Uterus (tissue), 4 donors: Measurements from ENCODE around the gene RBFOX2. TPM values are rescaled to one million over a fixed set of nuclear protein-coding genes. Genes with fewer than 3 reads are reported as not detected.

Source experiments
- DNase-seq, 2 donors: peaks; one replicate each; pipeline ENCODE4 v3.0.0-alpha.2; 2019 to 2020
- H3K27ac ChIP-seq, 2 donors: fragments of 200-600 bp; sonication (generic); 1 replicate in 1 of 2; 2 replicates in 1 of 2; pipeline ENCODE4 v1.5.1; 2016 to 2018
- H3K27me3 ChIP-seq, 2 donors: fragments of 200-600 bp; sonication (generic); one replicate each; pipeline ENCODE4 v1.5.1; 2018 to 2019; ENCODE audit warnings: control low read depth in 1 of 2
- H3K36me3 ChIP-seq, 2 donors: fragments of 200-600 bp; sonication (generic); one replicate each; pipeline ENCODE4 v1.5.1; 2019; ENCODE audit warnings: control low read depth in 1 of 2
- H3K4me1 ChIP-seq, 2 donors: fragments of 200-600 bp; sonication (generic); one replicate each; pipeline ENCODE4 v1.5.1; 2018 to 2019; ENCODE audit warnings: control low read depth in 1 of 2
- H3K4me3 ChIP-seq, 2 donors: fragments of 200-600 bp; sonication (generic); 1 replicate in 1 of 2; 2 replicates in 1 of 2; pipeline ENCODE4 v1.5.1; 2018 to 2019; ENCODE audit warnings: mild to moderate bottlenecking in 1 of 2
- H3K9me3 ChIP-seq, 2 donors: fragments of 200-600 bp; sonication (generic); one replicate each; pipeline ENCODE4 v1.5.1; 2019; ENCODE audit warnings: control low read depth in 1 of 2
- POLR2A ChIP-seq, 2 donors: fragments of 450-650 bp; IDR thresholded peaks; one replicate each; pipeline ENCODE4 v1.6.1; 2016; ENCODE audit warnings: antibody characterized with exemption in 2 of 2, mild to moderate bottlenecking in 1 of 2, moderate library complexity in 1 of 2
- intact Hi-C: fragments of 100-400 bp; cut with DNase I; formaldehyde crosslinking; loops from one replicate; pipeline ENCODE4 v1.15.1; 2023; ENCODE audit warnings: low total_unique reads
- total RNA-seq, 4 donors: library from RNA; depleted of rRNA in 3 of 4; stranded (reverse); fragments of >200 nt in 3 of 4; gene quantifications; one replicate each; pipeline versions ENCODE4 v1.1.0 to v1.2.4, GENCODE V29; 2014 to 2023
- TF ChIP-seq, protein P1 (sequence below), 4 experiments: fragments of 200-600 bp in 2 of 4; fragments of 450-650 bp in 2 of 4; sonication (generic) in 2 of 4; IDR thresholded peaks; one replicate each; pipeline ENCODE4 v1.5.1; 2016 to 2019; ENCODE audit warnings: antibody characterized with exemption in 4 of 4, mild to moderate bottlenecking in 2 of 4, moderate library complexity in 1 of 4
- donor health status: DM: yes; HTN: yes; CAD: no.

The RBFOX2 gene
- total RNA-seq, 4 donors from 2014 or later, result 81.0 to 311 (median 147) TPM

DNA sequence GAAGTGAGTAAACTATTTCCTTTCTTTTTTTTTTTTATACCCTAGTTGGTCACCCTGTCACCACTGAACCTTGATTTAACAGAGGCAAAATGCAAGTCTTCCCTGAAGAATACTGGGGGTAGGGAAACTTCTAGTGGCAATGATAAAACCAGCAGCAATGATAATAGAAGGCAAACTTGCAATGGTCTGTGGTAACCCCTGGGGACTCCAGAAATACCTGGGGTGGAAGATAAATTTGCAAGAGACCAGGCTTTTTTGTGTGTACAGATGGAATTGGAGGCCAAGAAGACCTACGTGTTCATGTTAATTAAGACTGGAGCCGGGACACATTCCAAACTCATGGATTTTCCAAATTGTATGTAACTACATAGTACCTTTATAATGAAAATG lies 299.3 kb downstream of the RBFOX2 start:
- intact Hi-C loops, result no loop called here
- no peak overlapping the region for H3K27ac ChIP-seq
- no peaks in the 10 kb centered on the region for H3K9me3 ChIP-seq
- no peak for DNase-seq
- H3K4me1 ChIP-seq, result no peaks in the 10 kb centered on the region
- no peaks in the 10 kb centered on the region for H3K27me3 ChIP-seq
- no peak overlapping the region for H3K4me3 ChIP-seq
- H3K36me3 ChIP-seq, result no peaks in the 10 kb centered on the region
- TF ChIP-seq, protein P1, sequence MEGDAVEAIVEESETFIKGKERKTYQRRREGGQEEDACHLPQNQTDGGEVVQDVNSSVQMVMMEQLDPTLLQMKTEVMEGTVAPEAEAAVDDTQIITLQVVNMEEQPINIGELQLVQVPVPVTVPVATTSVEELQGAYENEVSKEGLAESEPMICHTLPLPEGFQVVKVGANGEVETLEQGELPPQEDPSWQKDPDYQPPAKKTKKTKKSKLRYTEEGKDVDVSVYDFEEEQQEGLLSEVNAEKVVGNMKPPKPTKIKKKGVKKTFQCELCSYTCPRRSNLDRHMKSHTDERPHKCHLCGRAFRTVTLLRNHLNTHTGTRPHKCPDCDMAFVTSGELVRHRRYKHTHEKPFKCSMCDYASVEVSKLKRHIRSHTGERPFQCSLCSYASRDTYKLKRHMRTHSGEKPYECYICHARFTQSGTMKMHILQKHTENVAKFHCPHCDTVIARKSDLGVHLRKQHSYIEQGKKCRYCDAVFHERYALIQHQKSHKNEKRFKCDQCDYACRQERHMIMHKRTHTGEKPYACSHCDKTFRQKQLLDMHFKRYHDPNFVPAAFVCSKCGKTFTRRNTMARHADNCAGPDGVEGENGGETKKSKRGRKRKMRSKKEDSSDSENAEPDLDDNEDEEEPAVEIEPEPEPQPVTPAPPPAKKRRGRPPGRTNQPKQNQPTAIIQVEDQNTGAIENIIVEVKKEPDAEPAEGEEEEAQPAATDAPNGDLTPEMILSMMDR (IDR thresholded peaks at IDR 0.05), result no peak
- TF ChIP-seq POLR2A (IDR thresholded peaks at IDR 0.05), result no peak

DNA sequence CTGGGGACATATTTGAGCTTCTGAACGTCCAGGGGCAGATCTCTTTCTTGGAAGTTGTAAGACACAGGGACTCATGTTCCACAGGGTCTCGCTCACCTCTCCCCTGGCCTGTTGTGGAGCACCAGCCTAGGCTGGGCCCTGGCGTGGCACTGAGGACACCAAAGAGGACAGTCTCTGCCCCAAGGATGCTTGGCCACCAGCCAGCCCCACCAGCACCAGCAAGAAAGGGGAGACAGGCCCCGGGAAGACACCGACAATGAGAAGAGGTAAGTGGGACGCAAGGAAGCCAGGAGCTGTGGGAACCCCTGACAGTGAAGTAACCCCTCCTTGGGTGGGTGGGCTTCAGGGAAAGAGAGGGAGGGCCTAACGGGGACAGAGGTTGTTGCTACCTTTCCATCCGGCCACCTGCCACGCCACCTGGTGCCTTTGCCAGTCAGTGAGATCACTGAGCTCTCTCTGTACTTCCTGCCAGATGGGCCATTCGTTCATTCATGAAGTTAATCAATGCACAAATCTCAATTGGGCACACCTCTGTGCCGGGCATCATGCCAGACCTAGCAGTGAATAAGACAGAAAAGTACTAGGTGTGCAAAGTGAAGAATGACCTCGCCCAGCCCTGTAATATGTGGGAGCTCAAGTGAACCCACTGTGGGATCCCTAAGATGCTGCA lies 299.9 kb downstream of the RBFOX2 start:
- Histone ChIP-seq H3K27ac (no peak overlapping the region), H3K27me3 (no peaks in the 10 kb centered on the region), H3K9me3 (no peaks in the 10 kb centered on the region), H3K4me1 (no peaks in the 10 kb centered on the region), H3K4me3 (no peak overlapping the region), H3K36me3 (no peaks in the 10 kb centered on the region)
- TF ChIP-seq, protein P1 (IDR thresholded peaks at IDR 0.05), result no peak
- TF ChIP-seq POLR2A (IDR thresholded peaks at IDR 0.05), result no peak
- intact Hi-C loops, result no loop called here
- no peak for DNase-seq

DNA sequence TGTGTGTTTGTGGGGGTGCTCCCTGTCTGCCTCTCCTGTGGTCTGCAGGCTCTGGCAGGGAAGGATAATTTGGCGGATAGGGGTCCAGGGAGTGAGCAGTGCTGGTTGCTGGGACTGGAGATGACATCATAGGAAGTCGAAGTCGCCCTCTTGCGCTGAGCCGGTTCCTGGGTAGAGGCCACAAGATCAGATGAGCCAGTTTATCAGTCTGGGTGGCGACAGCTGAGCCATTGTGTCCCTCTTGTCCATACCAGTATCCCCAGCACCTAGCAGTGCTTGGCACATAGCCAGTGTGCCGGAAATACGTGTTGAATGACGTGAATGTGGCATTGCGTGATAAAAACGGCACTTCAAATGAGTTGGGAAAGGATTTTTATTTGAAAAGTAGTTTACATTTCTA lies 301.2 kb downstream of the RBFOX2 start:
- intact Hi-C loops, result no loop called here
- H3K9me3 ChIP-seq, result no peaks in the 10 kb centered on the region
- H3K4me3 ChIP-seq, result no peak overlapping the region
- no peaks in the 10 kb centered on the region for H3K36me3 ChIP-seq
- H3K27me3 ChIP-seq, result no peaks in the 10 kb centered on the region
- no peak overlapping the region for H3K27ac ChIP-seq
- no peak for DNase-seq
- no peaks in the 10 kb centered on the region for H3K4me1 ChIP-seq
- TF ChIP-seq, protein P1 (IDR thresholded peaks at IDR 0.05), result no peak
- no peak for TF ChIP-seq POLR2A (IDR thresholded peaks at IDR 0.05)

DNA sequence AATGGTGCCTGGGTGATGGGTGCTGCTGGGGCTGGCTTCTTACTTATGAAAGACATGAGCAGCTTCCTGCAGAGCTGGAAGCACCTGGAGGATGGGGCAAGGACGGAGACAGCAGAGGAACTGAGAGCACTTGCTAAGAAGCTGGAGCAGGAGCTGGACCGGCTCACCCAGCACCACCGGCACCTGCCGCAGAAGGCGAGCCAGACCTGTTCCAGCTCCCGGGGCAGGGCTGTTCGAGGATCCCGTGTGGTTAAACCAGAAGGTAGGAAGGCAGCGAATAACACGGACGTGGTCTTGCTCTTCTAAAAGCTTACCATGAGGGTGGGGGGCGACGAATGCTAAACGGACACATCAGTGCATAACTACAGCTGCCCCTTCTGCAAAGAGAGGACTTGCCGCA lies 301.7 kb downstream of the RBFOX2 start:
- no peak for DNase-seq
- Histone ChIP-seq H3K4me3 (no peak overlapping the region), H3K36me3 (no peaks in the 10 kb centered on the region), H3K9me3 (no peaks in the 10 kb centered on the region), H3K4me1 (no peaks in the 10 kb centered on the region), H3K27me3 (no peaks in the 10 kb centered on the region), H3K27ac (no peak overlapping the region)
- TF ChIP-seq POLR2A (IDR thresholded peaks at IDR 0.05), result no peak
- TF ChIP-seq, protein P1 (IDR thresholded peaks at IDR 0.05), result no peak
- intact Hi-C loops, result no loop called here

DNA sequence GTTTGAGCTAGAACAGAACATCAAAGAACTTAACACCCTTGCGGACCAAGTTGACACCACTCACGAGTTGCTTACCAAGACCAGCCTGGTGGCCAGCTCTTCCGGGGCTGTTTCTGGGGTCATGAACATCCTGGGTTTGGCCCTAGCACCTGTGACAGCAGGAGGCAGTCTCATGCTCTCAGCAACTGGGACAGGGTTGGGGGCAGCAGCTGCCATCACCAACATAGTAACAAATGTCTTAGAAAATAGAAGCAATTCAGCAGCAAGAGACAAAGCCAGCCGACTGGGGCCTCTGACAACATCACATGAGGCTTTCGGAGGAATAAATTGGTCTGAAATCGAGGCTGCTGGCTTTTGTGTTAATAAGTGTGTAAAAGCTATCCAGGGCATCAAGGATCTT lies 302.2 kb downstream of the RBFOX2 start:
- no peaks in the 10 kb centered on the region for H3K9me3 ChIP-seq
- no peak for DNase-seq
- no peaks in the 10 kb centered on the region for H3K27me3 ChIP-seq
- no peaks in the 10 kb centered on the region for H3K4me1 ChIP-seq
- no peak overlapping the region for H3K4me3 ChIP-seq
- no peak overlapping the region for H3K27ac ChIP-seq
- intact Hi-C loops, result no loop called here
- TF ChIP-seq, protein P1 (IDR thresholded peaks at IDR 0.05), result no peak
- TF ChIP-seq POLR2A (IDR thresholded peaks at IDR 0.05), result no peak
- H3K36me3 ChIP-seq, result no peaks in the 10 kb centered on the region
